ENCODE results near the gene BANF2.

GRCh38 chr20:17651760-17652388 is 47.9 kb upstream of the BANF2 start:
- no peak for TF ChIP-seq POLR2A (IDR thresholded peaks at IDR 0.05)
- TF ChIP-seq POLR2AphosphoS5 (IDR thresholded peaks at IDR 0.05) = no peak
- TF ChIP-seq CTCF (IDR thresholded peaks at IDR 0.05) = no peak
